Suppressor macrophage treated with lipopolysaccharide for 4 hours (primary cell): Measurements from ENCODE around the gene C5.
"Not testable (repeated sequence)": the region's sequence is repeated elsewhere in the genome, so short reads cannot be mapped to it uniquely, and the experiment has no call there.

ENCODE experiments used
- DNase-seq: peaks from one replicate; pipeline ENCODE4 v3.0.0-alpha.2; 2020

C5 gene

DNA sequence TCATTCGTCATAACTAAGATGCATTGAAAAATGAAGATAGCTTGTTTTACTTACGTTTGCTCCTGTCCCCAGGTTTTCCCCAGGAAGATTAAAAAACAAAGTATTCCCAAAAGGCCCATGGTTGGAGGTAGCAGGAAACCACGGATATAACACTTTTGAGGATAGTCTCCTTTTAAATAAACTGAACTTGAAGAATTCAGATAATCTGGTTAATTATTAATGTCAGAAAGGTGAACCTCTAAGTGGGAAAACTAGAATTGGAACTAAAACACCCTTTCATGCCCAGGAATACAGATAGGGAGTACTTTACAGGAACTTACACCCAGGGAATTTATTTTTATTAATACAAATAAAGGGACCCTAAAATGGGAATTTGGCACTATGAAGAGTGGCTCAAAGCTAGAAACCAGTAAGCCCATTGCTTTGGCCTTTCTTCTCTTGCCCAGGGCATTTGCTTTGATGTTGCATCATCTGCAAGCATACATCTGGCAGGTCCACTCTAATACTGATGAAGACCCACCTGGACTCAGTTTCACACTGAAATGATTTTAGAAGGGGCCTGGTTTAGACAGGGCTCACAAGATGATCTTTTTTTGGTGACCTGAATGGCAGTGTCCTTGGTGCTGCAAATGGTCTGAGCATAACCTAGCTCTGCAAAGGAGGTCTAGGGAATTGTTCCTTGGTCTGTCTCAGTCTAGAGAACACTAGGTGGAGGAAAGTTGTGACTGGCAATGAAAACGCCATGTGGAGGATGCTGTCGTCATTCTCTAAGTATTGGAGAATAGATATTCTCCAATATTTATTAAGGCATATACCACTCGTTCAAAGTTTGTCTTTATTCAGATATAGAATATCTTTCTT, at the start of gene C5:
C5 (minus strand) TSS at position 148 of the 861 bp plus-strand sequence; CDS start at position 119, 29 bp downstream.
- DNase-seq = no peak

DNA sequence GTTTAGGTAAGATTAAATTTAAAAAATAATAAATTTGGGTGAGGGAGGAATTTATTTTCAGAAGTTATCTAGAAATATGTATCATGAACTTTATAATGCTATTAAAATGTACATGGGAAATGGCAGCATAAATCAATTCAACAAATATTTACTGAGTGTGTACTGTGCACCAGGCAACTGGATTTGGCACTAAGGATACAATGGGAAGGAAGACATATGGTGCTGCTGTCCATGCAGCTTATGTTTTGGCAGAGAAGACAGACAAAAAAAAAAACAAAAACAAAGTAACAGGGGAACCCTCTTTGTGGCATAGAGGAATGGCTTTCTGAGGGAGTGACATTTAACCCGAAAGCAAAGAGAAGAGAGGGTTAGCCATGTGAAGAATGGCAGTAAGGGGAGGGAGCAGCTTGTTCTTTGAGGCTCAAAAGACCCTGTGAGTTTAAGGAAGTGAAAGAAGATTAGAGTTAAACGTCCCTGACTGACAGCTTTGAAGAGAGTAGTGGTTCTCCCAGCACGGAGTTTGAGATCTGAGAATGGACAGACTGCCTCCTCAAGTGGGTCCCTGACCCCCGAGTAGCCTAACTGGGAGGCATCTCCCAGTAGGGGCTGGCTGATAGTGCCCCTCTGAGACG, 48.6 kb upstream of the C5 start:
- no peak for DNase-seq

DNA sequence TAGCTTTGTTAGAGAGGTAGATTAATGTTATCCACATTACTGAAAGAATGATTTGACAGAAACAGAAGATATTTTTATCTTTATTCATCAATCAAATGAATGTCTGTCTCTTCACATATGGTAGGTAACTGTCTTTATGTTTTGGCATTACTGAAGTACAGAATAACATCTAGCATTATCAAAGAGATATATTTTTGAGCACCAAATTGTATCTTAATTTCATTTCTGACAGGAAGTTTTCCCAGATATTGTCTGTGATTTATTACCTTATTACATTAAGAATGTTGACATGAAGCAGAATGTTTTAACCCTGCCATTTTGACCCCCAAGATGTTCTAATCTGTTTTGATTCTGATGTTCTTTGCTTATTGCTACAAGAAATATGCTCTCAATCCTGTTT, 45.0 kb upstream of the C5 start:
- no peak for DNase-seq

DNA sequence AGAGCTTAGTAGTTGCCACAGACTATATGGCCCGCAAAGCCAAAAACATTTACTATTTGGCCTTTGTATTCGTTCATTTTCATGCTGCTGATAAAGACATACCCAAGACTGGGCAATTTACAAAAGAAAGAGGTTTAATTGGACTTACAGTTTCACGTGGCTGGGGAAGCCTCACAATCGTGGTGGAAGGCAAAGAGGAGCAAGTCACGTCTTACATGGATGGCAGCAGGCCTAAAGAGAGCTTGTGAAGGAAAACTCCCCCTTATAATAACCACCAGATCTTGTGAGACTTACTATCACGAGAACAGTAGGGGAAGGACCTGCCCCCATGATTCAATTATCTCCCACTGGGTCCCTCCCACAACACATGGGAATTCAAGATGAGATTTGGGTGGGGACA, 40.7 kb upstream of the C5 start:
- not testable (repeated sequence) for DNase-seq

DNA sequence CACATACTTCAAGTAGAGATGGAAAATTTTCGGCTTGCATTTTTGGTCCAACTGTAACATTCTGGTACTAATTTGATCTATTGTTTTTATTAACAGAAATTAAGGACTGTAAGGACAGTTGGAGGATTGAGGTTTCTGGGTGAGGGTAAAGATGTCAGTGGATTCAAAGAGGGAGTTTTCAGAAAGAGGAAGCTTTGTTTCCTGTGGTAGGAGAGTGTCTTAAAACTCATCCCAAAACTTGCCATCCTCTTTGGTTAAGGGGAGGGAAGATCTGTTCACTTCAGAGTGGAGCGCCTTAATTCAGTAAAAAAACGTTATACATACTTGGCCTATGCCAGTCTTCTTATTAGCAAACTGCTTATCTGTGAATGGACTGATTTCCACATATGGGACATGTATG, 38.5 kb upstream of the C5 start:
- peak; percentile 46 for DNase-seq

DNA sequence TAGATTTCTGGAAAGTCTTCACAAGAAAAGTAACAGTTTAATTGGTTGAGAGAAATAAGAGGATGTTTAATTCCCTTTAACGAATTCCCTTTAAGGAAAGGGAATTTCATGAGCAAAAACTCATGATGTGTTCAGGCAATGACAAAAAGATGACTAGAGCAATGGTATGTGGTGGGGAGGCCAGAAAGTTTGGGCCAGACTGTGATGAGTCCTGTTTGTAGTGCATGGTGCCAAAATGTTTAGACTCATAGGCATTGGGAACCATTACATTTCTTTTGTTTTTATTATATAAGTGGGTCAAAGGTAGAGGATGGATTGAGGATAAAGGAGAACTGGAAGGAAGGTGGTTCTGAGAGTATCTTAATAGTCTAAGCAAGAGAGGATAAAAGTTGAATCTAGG, 35.6 kb upstream of the C5 start:
- DNase-seq = no peak

DNA sequence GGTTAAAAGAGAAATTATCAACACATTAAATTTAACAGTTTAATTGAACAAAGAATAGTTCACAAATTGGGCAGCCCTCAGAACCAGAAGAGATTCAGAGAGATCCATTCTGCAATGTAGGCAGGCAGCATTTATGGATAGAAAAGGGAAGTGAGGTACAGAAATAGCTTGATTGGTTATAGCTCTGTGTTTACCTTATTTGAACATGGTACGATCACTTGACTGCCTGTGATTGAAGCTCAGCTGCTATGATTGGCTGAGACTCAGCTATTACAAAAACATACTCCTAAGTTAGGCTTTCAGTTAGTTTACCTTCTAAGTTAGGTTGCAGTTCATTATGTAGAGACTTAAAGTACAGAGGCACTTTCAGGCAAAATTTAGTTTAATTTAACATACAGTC, 32.0 kb upstream of the C5 start:
- DNase-seq = no peak

DNA sequence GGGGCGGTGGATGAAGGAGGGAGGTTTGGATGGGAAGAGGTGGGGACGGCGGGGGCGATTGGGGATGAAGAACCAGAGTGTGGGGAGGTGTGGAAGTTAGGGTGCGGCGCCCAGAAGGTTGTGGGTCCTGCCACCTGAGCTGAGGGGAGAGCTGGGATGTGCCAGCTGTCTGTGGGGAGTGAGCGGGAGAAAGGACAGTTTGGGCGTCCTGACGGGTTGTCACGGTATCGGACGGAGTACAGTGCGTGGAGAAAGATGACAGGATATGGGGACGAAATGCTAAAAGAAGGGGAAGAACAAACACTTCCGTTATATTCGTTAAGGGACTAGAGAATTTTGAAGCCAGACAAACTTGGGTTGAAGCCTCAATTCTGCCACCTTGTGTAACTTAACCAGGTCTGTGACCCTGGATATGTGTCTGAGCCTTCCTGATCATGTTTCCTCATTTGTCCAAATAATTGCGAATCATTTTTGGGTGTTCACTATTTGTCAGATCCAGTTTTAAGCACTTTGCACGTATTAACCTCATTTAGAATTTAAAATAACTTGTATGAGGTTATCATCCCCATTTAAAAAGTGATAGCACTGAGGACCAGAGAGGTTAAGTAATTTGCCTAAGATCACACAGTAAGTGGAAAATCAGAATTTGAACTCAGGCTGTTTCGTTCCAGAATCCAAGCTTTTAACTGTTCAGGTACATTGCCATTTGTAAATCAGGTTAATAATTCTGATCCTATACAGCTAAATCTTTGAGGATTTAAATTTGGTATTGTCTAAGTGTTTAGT, 25.4 kb upstream of the C5 start:
- DNase-seq = peak; percentile 35

DNA sequence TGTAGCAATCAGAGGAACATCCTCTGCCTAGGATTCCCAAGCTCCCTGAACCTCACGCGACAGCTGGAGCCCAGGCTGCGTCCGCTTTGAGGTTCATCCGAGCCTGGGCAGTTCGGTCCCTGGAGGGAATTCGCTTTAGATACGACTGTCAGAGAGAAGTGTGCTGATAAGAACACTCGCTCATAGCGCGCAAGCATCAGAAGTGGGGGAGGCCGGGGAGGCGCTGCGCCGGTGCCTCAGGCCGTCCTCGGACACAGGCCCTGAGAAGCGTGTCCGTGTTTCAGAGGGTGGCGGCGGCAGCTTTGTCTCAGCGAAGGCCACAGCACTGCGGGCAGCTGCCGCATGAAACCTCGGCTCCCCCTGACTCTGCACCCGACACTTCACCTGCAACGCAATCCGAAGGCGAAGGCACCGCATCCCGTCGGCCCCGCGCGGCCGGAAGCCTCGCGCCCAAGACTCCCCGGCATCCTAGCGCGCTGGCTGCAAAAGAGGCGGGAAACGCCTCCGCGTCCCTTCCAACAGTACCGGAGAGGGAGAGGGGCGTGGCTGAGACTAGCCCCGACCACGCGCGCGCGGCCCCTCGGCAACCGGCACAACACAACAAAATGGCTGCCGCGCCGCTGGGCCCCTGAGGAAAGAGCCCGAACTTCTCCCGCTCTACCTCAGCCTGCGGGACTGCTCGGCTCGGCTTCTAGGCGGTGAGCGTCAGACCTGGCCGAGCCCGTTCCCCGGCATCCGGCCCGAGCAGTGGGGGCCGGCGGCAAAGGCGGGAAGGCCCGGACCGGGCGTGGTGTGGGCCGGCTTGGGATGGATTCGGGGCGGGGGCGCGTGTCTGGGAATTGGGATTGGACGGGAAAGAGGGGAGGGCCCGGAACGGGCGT, 24.5 kb upstream of the C5 start, which contains the start of gene CNTRL:
CNTRL (plus strand) TSS at position 586 of the 881 bp plus-strand sequence. CDS start 13,372 bp downstream, outside the sequence.
- peak; percentile 91 for DNase-seq

DNA sequence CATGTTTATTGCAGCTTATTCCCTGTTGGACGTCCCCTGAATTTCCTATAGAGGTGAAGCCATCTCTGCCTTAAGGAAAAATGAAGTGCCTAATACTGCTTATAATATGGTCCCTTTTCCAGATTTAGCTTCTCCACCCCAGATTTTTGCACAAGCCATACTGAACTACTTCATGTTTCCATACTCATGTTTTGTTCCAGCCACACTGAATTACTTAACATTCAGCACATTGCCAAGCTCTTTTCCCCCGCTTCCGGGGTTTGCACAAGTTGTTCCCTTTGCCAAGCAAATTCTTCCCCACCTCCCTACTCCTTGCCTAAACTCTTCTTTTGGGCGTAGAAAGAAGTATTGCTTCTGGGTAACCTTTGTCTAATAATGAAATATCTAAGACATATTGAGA, 23.0 kb upstream of the C5 start:
- DNase-seq = peak; percentile 75

DNA sequence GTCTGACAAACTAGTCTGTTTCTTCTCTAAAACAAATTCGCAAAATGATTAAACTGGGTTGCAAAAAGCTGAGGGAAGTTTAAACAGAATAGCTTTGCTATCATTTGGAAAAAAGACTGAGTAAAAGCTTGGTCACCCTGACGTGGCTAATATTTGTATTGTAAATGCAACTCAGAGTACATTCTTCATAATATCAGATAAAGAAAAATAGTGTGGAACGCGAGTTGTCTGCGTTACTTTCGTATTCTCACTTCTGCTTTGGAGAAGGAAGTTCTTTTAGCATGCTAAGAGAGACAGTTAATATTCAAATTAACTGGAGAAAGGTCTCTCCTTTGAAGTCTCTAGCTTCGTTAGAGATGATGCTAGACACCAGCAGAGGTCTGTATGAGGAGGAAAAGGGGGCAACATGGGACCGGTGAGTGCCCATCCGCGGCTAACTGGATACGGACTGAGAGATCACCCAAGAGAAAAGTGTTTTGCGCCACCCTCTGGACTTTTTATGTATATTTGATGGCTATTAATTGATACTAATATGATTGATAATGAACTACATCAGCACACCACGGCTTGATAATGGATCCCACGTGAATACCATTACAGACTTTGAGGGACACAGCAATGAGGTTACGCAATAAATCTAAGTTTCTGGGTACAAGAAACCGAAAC, 21.8 kb upstream of the C5 start:
- DNase-seq = peak; percentile 72

DNA sequence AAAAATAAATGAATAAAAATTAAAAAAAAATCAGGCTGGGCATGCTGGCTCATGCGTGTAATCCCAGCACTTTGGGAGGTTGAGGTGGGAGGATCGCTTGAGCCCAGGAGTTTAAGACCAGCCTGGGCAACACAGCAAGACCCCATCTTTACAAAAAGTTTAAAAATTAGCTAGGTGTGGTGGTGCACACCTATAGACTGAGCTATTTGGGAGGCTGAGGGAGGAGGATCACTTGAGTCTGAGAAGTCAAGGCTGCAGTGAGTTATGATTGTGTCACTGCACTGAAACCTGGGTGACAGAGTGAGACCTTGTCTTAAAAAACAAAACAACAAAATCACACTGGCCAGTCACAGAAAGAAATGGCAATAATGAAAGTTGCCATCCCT, 21.3 kb upstream of the C5 start:
- peak; percentile 69 for DNase-seq

DNA sequence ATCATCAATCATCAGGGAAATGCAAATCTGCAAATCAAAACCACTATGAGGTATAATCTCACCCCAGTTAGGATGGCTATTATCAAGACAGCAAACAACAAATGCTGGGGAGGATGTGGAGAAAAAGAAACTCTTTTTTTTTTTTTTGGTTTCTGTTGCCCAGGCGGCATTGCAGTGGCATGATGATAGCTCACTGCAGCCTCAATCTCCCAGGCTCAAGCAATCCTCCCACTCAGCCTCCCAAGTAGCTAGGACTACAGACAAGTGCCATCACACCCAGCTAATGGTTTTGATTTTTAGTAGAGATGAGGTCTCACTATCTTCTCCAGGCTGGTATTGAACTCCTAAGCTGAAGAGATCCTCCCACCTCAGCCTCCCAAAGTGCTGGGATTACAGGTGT, 19.3 kb upstream of the C5 start:
- peak; percentile 59 for DNase-seq

DNA sequence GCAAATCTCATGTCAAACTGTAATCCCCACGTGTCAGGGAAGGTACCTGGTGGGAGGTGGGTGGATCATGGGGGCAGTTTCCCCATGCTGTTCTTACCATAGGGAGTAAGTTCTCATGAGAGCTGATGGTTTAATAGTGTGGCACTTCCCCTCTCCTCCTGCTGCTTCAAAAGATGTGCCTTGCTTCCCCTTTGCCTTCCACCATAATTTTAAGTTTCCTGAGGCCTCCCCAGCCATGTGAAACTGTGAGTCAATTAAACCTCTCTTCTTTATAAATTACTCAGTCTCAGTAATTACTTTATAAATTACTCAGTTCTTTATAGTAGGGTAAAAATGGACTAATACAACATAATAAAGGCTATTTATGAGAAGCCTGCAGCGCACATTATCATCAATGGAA, 17.6 kb upstream of the C5 start:
- no peak for DNase-seq

DNA sequence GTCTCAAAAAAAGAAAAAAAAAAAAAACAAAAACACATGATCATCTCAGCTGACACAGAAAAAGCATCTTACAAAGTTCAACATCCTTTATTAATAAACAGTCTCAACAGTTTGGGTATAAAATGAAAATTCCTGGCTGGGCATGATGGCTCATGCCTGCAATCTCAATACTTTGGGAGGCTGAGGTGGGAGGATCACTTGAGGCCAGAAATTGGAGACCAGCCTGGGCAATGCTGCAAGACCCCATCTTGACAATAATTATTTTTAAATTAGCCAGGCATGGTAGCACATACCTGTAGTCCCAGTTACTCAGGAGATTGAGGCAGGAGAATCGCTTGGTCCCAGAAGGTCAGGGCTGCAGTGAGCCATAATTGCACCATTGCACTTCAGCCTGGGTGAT, 16.8 kb upstream of the C5 start:
- DNase-seq = no peak

DNA sequence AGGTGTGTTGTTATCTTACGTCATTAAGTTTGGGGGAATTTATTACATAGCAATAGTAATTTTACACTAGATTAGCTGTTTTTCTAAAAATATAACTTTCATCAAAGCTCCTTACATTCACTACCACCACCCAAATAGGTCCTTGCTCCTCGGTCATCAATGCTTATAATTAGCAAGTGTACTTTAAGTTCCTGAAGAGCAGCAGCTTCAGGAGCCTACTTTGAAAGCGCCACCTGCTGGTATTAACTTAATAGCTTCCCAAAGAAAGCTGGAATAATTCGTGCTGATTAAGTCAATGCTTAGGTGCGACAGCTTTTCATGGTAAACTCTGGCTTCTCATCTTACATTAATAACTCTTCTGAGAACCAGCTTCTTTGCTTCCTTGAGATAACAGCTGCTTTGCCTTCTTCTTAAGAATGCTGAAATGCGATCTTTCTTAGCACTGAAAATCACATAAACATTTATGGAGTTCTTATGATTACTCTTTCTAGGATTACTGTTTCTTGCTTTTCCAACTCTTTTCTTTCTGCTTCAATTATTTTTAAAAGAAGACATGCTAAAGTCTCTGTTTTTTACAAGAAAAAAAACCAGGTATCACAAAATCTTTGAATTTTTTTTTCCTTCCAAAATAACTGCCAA, 10.0 kb upstream of the C5 start:
- DNase-seq = peak; percentile 78

DNA sequence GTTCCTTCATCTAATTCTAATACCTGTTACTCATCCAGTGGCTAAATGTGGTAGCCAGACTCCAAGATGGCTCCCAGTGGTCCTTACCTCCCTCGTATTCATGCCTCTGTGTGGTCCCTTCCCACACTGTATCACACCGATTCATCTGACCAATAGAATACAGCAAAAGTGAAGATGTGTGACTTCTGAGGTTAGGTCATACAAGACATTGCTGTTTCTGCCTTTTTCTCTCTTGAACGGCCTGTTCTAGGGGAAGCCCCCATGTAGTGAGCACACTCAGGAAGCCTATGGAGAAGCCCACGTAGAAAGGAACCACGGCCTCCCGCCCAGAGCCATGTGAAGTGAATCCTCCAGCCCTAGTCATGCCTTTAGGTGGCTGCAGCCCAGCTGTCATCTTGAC, 9.4 kb upstream of the C5 start:
- no peak for DNase-seq

DNA sequence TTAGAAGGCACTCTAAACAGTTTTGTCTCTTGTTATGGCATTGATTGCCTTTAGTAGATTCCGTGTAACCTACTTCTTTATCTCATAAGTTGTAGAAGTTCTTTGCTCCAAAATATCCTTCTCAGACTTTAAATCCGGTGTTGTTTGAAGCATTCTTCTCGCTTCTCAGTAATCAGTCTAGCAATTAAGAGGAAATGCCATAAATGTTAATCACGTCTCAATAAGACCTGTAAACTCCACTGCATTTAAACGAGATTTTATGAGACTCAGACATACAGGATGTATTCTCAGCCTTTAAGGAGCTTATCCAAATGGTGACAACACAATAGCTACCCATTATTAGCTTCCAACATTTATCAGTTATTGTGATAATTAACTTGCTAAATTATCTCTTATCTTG, 7.7 kb upstream of the C5 start:
- no peak for DNase-seq

DNA sequence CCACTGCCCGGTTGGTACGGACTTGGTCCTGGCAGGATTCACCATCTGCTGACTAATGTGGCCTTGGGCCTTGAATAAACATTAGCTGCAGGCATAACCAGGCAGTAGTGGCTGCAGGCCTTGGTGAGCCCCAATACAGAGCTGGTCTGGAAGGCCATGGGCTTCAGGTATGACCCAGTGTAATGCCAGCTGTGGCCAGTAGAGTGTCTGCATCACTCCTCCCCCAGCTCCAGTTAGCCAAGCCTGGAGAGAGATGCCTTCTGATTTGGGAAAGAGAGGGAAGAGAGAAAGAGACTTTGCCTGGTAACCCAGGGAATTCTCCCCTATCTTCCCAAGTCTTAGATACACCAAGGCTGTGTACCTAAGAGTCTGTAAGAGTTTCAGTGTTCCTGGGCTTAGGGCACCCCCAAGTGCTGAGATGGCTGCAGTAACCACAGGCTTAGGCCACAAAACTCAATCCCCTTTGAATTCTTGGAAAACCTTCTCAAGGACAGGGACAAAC, 5.6 kb upstream of the C5 start:
- DNase-seq = peak; percentile 10

DNA sequence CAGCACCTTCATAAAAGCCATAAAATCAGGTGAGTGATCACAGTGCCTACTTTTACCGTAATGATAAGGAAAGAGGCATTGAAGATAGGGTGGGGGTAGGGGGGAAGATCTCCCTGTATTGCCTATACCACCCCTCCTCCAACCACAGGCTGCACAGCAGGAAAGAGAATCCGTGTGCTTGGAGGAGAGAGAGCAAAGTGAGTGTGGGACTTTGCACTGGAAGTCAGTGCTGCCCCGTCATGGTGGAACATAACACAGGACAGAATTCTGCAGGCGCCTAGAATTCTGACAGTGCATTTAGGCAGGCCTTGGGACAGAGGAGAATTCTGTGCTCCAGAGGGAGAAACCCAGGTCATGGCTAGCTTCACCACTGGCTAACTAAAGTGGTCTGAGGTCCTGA, 3.5 kb upstream of the C5 start:
- DNase-seq = no peak

DNA sequence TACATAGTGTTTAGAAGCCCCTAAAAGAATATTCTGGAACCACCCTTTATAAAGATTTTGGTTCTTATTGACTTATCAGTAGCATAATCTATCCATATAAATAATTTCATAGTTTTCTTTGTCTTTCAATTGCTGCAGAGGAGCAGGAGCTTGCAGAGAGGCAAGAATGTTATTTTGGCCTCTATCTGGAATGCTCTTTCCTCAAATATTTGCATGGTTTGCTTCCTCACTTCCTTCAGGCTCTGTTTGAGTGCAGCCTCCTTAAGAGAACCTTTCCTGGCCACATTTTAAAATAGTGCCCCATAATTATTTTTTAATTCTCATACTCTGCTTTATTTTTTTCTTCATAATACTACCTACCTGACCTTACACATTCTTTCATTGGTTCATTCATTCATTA, 1.5 kb downstream of the C5 start:
- no peak for DNase-seq
